ENCODE measurements around the gene GPRIN3. TPM values are rescaled to one million over a fixed set of nuclear protein-coding genes. Genes with fewer than 3 reads are reported as not detected.

GPRIN3 gene
- total and polyA plus RNA-seq, 10 of the 15 experiments (the other 5 are each of a cell fraction or from before 2014, with no cell fraction given) = under 0.01 to 0.05 (median 0.01) TPM; not detected in 6

GRCh38 chr4:89242216-89242615 is 65.4 kb downstream of the GPRIN3 start:
- BruUV-seq (replicated peaks) = no TSS peak
- Histone ChIP-seq H3K36me3 (ENCODE audit: control insufficient read depth in 2 of 2, insufficient read depth in 2 of 2, low read length in 1 of 2) (no peaks in the 10 kb centered on the region), H3K27ac (ENCODE audit: control insufficient read depth, insufficient read depth) (no peak overlapping the region), H3K79me2 (ENCODE audit: control insufficient read depth, insufficient read depth, low read length) (no peaks in the 10 kb centered on the region), H3K4me1 (ENCODE audit: control insufficient read depth, insufficient read depth, low read length) (no peaks in the 10 kb centered on the region), H3K9ac (ENCODE audit: control insufficient read depth, insufficient read depth, low read length) (no peak overlapping the region), H3K4me3 (no peak overlapping the region), H3K4me2 (ENCODE audit: control insufficient read depth, insufficient read depth) (no peak overlapping the region), H2AFZ (ENCODE audit: control insufficient read depth, low read depth, low read length) (no peak overlapping the region), H3K9me3 (replicated peaks; ENCODE audit: control insufficient read depth, insufficient read depth, low read length) (no peaks in the 10 kb centered on the region), H3K27me3 (replicated peaks in 1 of 2; ENCODE audit: control insufficient read depth in 2 of 2, insufficient read depth in 2 of 2, low read length in 1 of 2) (no peaks in the 10 kb centered on the region), H4K20me1 (ENCODE audit: control insufficient read depth, insufficient read depth) (no peaks in the 10 kb centered on the region)
- intact Hi-C loops (cut with micrococcal nuclease; ENCODE audit: unreplicated experiment) (no loop called here), in situ Hi-C loops (cut with MboI) (no loop called here)
- DNase-seq (ENCODE audit: low read depth, low spot score) = no peak
- SMC1A ChIA-PET (ENCODE audit: uncharacterized antibody, unreplicated experiment) = interaction anchor here (1.3 kb wide), 1 partner anchor 156 kb away, joined by 3 read pairs; no protein-coding TSS in a partner anchor
- TF ChIP-seq LARP7 (IDR thresholded peaks at IDR 0.05) = no peak
- no peak for ATAC-seq
- 0% methylated on average over 2 of the region's 2 CpGs for WGBS (ENCODE audit: insufficient coverage, insufficient replicate concordance, low lambda C conversion rate, missing lambda C conversion rate)
- no peak for FAIRE-seq
- POLR2A ChIA-PET = interaction anchor here (0.6 kb wide), 1 partner anchor 1796 kb away, joined by 5 read pairs; no protein-coding TSS in a partner anchor
- RAD21 ChIA-PET (ENCODE audit: unreplicated experiment) = no interaction called here
- CTCF ChIA-PET = interaction anchor here (0.6 to 5.4 kb wide), 3 partner anchors 11 to 60 kb away, joined by 3 to 24 read pairs (median 3); no protein-coding TSS in a partner anchor

- no peak for DNase-seq (ENCODE audit: low read depth, low spot score)
- H3K9me3 ChIP-seq (replicated peaks; ENCODE audit: control insufficient read depth, insufficient read depth, low read length) = no peaks in the 10 kb centered on the region
- no peaks in the 10 kb centered on the region for H3K79me2 ChIP-seq (ENCODE audit: control insufficient read depth, insufficient read depth, low read length)
- WGBS (ENCODE audit: insufficient coverage, insufficient replicate concordance, low lambda C conversion rate, missing lambda C conversion rate) = 75% methylated on average over 3 of the region's 3 CpGs
- intact Hi-C loops (cut with micrococcal nuclease; ENCODE audit: unreplicated experiment) (no loop called here), in situ Hi-C loops (cut with MboI) (no loop called here)
- H3K4me3 ChIP-seq = no peak overlapping the region
- H3K4me1 ChIP-seq (ENCODE audit: control insufficient read depth, insufficient read depth, low read length) = no peaks in the 10 kb centered on the region
- BruUV-seq (replicated peaks) = no TSS peak
- TF ChIP-seq SRF (IDR thresholded peaks at IDR 0.05; ENCODE audit: low read depth in 2 of 2, low read length in 2 of 2) (no peak), CREM (IDR thresholded peaks at IDR 0.05; ENCODE audit: low read depth) (no peak), FOXM1 (IDR thresholded peaks at IDR 0.05; ENCODE audit: low read depth, low read length) (no peak), KLF5 (IDR thresholded peaks at IDR 0.05; ENCODE audit: partially characterized antibody) (no peak), ZNF24 (IDR thresholded peaks at IDR 0.05) (no peak), PML (IDR thresholded peaks at IDR 0.05; ENCODE audit: low read length) (no peak), BACH1 (IDR thresholded peaks at IDR 0.05; ENCODE audit: borderline replicate concordance) (no peak), SMAD5 (IDR thresholded peaks at IDR 0.05; ENCODE audit: low read depth) (no peak), JUND (IDR thresholded peaks at IDR 0.05; ENCODE audit: low read depth, low read length) (no peak)
- no peak overlapping the region for H3K4me2 ChIP-seq (ENCODE audit: control insufficient read depth, insufficient read depth)
- no peak for ATAC-seq
- no peak for FAIRE-seq
- H2AFZ ChIP-seq (ENCODE audit: control insufficient read depth, low read depth, low read length) = no peak overlapping the region
- ChIA-PET SMC1A (ENCODE audit: uncharacterized antibody, unreplicated experiment) (no interaction called here), POLR2A (no interaction called here), RAD21 (ENCODE audit: unreplicated experiment) (no interaction called here), CTCF (no interaction called here)
- H3K36me3 ChIP-seq (ENCODE audit: control insufficient read depth in 2 of 2, insufficient read depth in 2 of 2, low read length in 1 of 2) = no peaks in the 10 kb centered on the region
- no peak overlapping the region for H3K27ac ChIP-seq (ENCODE audit: control insufficient read depth, insufficient read depth)
- no peak overlapping the region for H3K9ac ChIP-seq (ENCODE audit: control insufficient read depth, insufficient read depth, low read length)
- no peaks in the 10 kb centered on the region; a peak in 1 of 4 replicates for H3K27me3 ChIP-seq (replicated peaks in 1 of 2; ENCODE audit: control insufficient read depth in 2 of 2, insufficient read depth in 2 of 2, low read length in 1 of 2)
- H4K20me1 ChIP-seq (ENCODE audit: control insufficient read depth, insufficient read depth) = no peaks in the 10 kb centered on the region
These were observed 77.3 kb downstream of the GPRIN3 start for GRCh38 chr4:89230271-89230670.
